LNCaP clone FGC (cell line): ENCODE results near the gene PGAM1.
"Not testable (repeated sequence)": the region's sequence is repeated elsewhere in the genome, so short reads cannot be mapped to it uniquely, and the experiment has no call there.

ENCODE experiments used
- DNase-seq: peaks from one replicate; pipeline ENCODE4 v3.0.0-alpha.2; 2011; ENCODE audit warnings: low read depth
- H3K4me3 ChIP-seq: 2 replicates; pipeline ENCODE4 v1.5.1; 2011; ENCODE audit warnings: mild to moderate bottlenecking, low read depth, low read length, control low read depth
- CTCF ChIP-seq: IDR thresholded peaks from 2 replicates; pipeline ENCODE4 v1.5.1; 2012; ENCODE audit warnings: mild to moderate bottlenecking; ENCODE audit not compliant: control insufficient read depth, insufficient read depth; ENCODE audit errors: extremely low read depth

PGAM1 gene

GRCh38 chr10:97399843-97400545 lies 26.0 kb upstream of the PGAM1 start:
- DNase-seq: peak; percentile 51
- peak overlapping the region; percentile 84 for H3K4me3 ChIP-seq
- no peak for TF ChIP-seq CTCF

- peak; percentile 96 for DNase-seq
- TF ChIP-seq CTCF: no peak
- H3K4me3 ChIP-seq: peak within 1 kb of the TSS; percentile 84
Observed at GRCh38 chr10:97400665-97401454, 25.1 kb upstream of the PGAM1 start, which contains the start of gene RRP12. TSS of gene RRP12 (minus strand) at chr10:97401340. CDS start at chr10:97401231, 109 bp downstream.

GRCh38 chr10:97401455-97401919 lies 24.5 kb upstream of the PGAM1 start:
- no peak for DNase-seq
- TF ChIP-seq CTCF: no peak
- H3K4me3 ChIP-seq: peak overlapping the region; percentile 84

- TF ChIP-seq CTCF: no peak
- DNase-seq: no peak
- H3K4me3 ChIP-seq: no peak overlapping the region
Observed at GRCh38 chr10:97404044-97404443, 21.9 kb upstream of the PGAM1 start.

- TF ChIP-seq CTCF: no peak
Observed at GRCh38 chr10:97406064-97406463, 19.9 kb upstream of the PGAM1 start.

GRCh38 chr10:97406483-97406882 lies 19.5 kb upstream of the PGAM1 start:
- not testable (repeated sequence) for H3K4me3 ChIP-seq, DNase-seq

More at GRCh38 chr10:97406064-97406463, 19.9 kb upstream of the PGAM1 start:
- H3K4me3 ChIP-seq: no peak overlapping the region
- no peak for DNase-seq

- H3K4me3 ChIP-seq: no peak overlapping the region
- peak; percentile 41 for DNase-seq
- TF ChIP-seq CTCF: peak; percentile 74
Observed at GRCh38 chr10:97407211-97407951, 18.6 kb upstream of the PGAM1 start.
